AML-193 (cell line): Measurements from ENCODE around the gene HNRNPR.

Experiments used
- DNase-seq, 2 experiments: peaks; one replicate each; lab custom pipeline; 2025; lab: John Stamatoyannopoulos, UW

The HNRNPR gene

GRCh38 chr1:23369335-23370013 lies 25.4 kb upstream of the HNRNPR start, which contains the start of gene ZNF436:
ZNF436 (minus strand) TSS chr1:23369836; CDS start chr1:23368005, 1,831 bp downstream.
- peak; percentile 10 to 23 for DNase-seq

GRCh38 chr1:23368562-23369334 lies 24.7 kb upstream of the HNRNPR start:
- DNase-seq, result peak; percentile 78 to 81

GRCh38 chr1:23367791-23368561 lies 23.9 kb upstream of the HNRNPR start:
- peak; percentile 97 to 98 for DNase-seq

- no peak for DNase-seq
These were observed 23.3 kb upstream of the HNRNPR start for GRCh38 chr1:23367451-23367790.

- no peak for DNase-seq
These were observed 22.5 kb upstream of the HNRNPR start for GRCh38 chr1:23366598-23366997.

GRCh38 chr1:23366146-23366545 lies 22.1 kb upstream of the HNRNPR start:
- DNase-seq, result no peak

- DNase-seq, result no peak
These were observed 18.2 kb upstream of the HNRNPR start for GRCh38 chr1:23362218-23362713.

GRCh38 chr1:23358310-23358875 lies 14.3 kb upstream of the HNRNPR start:
- DNase-seq, result no peak

- DNase-seq, result no peak
These were observed 13.2 kb upstream of the HNRNPR start for GRCh38 chr1:23357138-23357908.

- no peak for DNase-seq
These were observed 12.5 kb upstream of the HNRNPR start for GRCh38 chr1:23356471-23357137.

GRCh38 chr1:23354245-23354644 lies 10.2 kb upstream of the HNRNPR start:
- DNase-seq, result no peak

- DNase-seq, result no peak
These were observed 8.1 kb upstream of the HNRNPR start for GRCh38 chr1:23352096-23352695.

GRCh38 chr1:23345920-23346319 lies 1.8 kb upstream of the HNRNPR start:
- DNase-seq, result no peak

GRCh38 chr1:23344987-23345472 lies 946 bp upstream of the HNRNPR start:
- no peak for DNase-seq

GRCh38 chr1:23343221-23344110 lies 618 bp downstream of the HNRNPR start:
- DNase-seq, result peak in 1 of 2 experiments; percentile 29

GRCh38 chr1:23341931-23342692 lies 2.0 kb downstream of the HNRNPR start:
- no peak for DNase-seq

- no peak for DNase-seq
These were observed 4.5 kb downstream of the HNRNPR start for GRCh38 chr1:23339632-23340031.

GRCh38 chr1:23337869-23338268 lies 6.2 kb downstream of the HNRNPR start:
- no peak for DNase-seq
